Lung (tissue), 12 donors: ENCODE measurements around the gene SLC43A1. TPM values are rescaled to one million over a fixed set of nuclear protein-coding genes. Genes with fewer than 3 reads are reported as not detected.

ENCODE experiments used
- ATAC-seq: fragments of 200-7000 bp; cut with Tn5 transposase; one replicate; pipeline ENCODE4 v1.9.1; 2020; ENCODE audit warnings: moderate number of reproducible peaks; ENCODE audit not compliant: insufficient read depth, low FRiP score
- DNase-seq, 3 donors: peaks; one replicate each; pipeline ENCODE4 v3.0.0-alpha.2; 2013 to 2017
- H3K27ac ChIP-seq, 2 donors: one replicate each; pipeline ENCODE4 v1.5.1; 2013; ENCODE audit warnings: mild to moderate bottlenecking in 2 of 2, moderate library complexity in 2 of 2, control low read depth in 1 of 2, inconsistent platforms in 1 of 2, low read depth in 1 of 2, low read length in 1 of 2
- H3K27me3 ChIP-seq, 3 donors: one replicate each; pipeline ENCODE4 v1.5.1; 2013; ENCODE audit warnings: low read length in 2 of 3; ENCODE audit not compliant: control insufficient read depth in 3 of 3, insufficient read depth in 3 of 3
- H3K36me3 ChIP-seq, 4 donors: one replicate each; pipeline ENCODE4 v1.5.1; 2013; ENCODE audit warnings: low read length in 4 of 4, mild to moderate bottlenecking in 1 of 4, moderate library complexity in 1 of 4; ENCODE audit not compliant: control insufficient read depth in 4 of 4, insufficient read depth in 4 of 4
- H3K4me1 ChIP-seq, 5 donors: one replicate each; pipeline ENCODE4 v1.5.1; 2013; ENCODE audit warnings: low read length in 5 of 5, mild to moderate bottlenecking in 2 of 5, moderate library complexity in 1 of 5; ENCODE audit not compliant: control insufficient read depth in 5 of 5, insufficient read depth in 5 of 5
- H3K4me3 ChIP-seq: one replicate; pipeline ENCODE4 v1.5.1; 2013; ENCODE audit warnings: mild to moderate bottlenecking, control low read depth, moderate library complexity
- H3K9ac ChIP-seq, 2 donors: one replicate each; pipeline ENCODE4 v1.5.1; 2013; ENCODE audit warnings: low read length in 2 of 2, control low read depth in 1 of 2; ENCODE audit not compliant: insufficient read depth in 1 of 2
- H3K9me3 ChIP-seq, 4 donors: one replicate each; pipeline ENCODE4 v1.5.1; 2013; ENCODE audit warnings: low read length in 3 of 4, mild to moderate bottlenecking in 1 of 4, moderate library complexity in 1 of 4; ENCODE audit not compliant: control insufficient read depth in 4 of 4, insufficient read depth in 3 of 4
- CTCF ChIP-seq: IDR thresholded peaks from 2 replicates; pipeline ENCODE4 v1.5.1; 2012; ENCODE audit warnings: mild to moderate bottlenecking; ENCODE audit errors: control extremely low read depth, extremely low read depth
- WGBS, 2 donors: extraction: QIAGEN DNeasy Blood & Tissue Kit; methylation state at CpG; one replicate each; pipeline ENCODE4 v1.1.7; 2013; 5-methylcytosine and 5-hydroxymethylcytosine counted together
- polyA plus RNA-seq, 2 donors: library from polyadenylated mRNA; stranded (reverse); fragments of 200-250 nt; gene quantifications; one replicate each; pipeline ENCODE4 v1.2.1, GENCODE V29; 2013
- total RNA-seq, 2 donors: library from RNA; depleted of rRNA in 1 of 2; stranded (reverse); fragments of >200 nt in 1 of 2; gene quantifications; one replicate each; pipeline ENCODE4 v1.2.1, GENCODE V29; 2014 to 2021
- donor health status: control.
- donor health status: control.
- donor health status: Bipolar disorder and iron deficiency.
- donor health status: healthy.
- donor health status: DM: yes; HTN: yes; CAD: no.

SLC43A1 gene
- total and polyA plus RNA-seq, 4 donors: 10.3 to 18.7 (median 16.7) TPM

GRCh38 chr11:57469268-57469667 lies 46.2 kb downstream of the SLC43A1 start:
- no peak overlapping the region for H3K4me3 ChIP-seq
- H3K4me1 ChIP-seq: peaks cover 0 to 8% (median 0%) of the 10 kb centered on the region in 5 donors
- no peaks in the 10 kb centered on the region for H3K9me3 ChIP-seq
- no peak overlapping the region for H3K9ac ChIP-seq
- TF ChIP-seq CTCF: no peak
- no peak overlapping the region for H3K27ac ChIP-seq
- 84 to 90% methylated on average over 5 of the region's 5 CpGs for WGBS, 2 donors
- H3K27me3 ChIP-seq: peaks cover 0 to 9% (median 0%) of the 10 kb centered on the region in 3 donors
- ATAC-seq: no peak
- no peak for DNase-seq
- H3K36me3 ChIP-seq: no peaks in the 10 kb centered on the region

GRCh38 chr11:57468276-57468675 lies 47.2 kb downstream of the SLC43A1 start:
- Histone ChIP-seq H3K27ac (no peak overlapping the region), H3K9me3 (no peaks in the 10 kb centered on the region), H3K27me3 (peaks cover 0 to 18% (median 0%) of the 10 kb centered on the region in 3 donors), H3K36me3 (no peaks in the 10 kb centered on the region), H3K9ac (no peak overlapping the region), H3K4me1 (peaks cover 0 to 9% (median 0%) of the 10 kb centered on the region in 5 donors), H3K4me3 (no peak overlapping the region)
- TF ChIP-seq CTCF: no peak
- WGBS, 2 donors: 79 to 88% methylated on average over 4 of the region's 4 CpGs
- ATAC-seq (no peak), DNase-seq (no peak)

- no peak for DNase-seq
- Histone ChIP-seq H3K27me3 (peaks cover 0 to 24% (median 0%) of the 10 kb centered on the region in 3 donors), H3K27ac (no peak overlapping the region), H3K36me3 (no peaks in the 10 kb centered on the region), H3K4me3 (no peak overlapping the region), H3K4me1 (peaks cover 0 to 9% (median 0%) of the 10 kb centered on the region in 5 donors), H3K9ac (no peak overlapping the region), H3K9me3 (no peaks in the 10 kb centered on the region)
- 76 to 81% methylated on average over 23 of the region's 23 CpGs for WGBS, 2 donors
- ATAC-seq: no peak
- TF ChIP-seq CTCF: no peak
Measured at GRCh38 chr11:57467508-57468157, 47.9 kb downstream of the SLC43A1 start.
